ENCODE results near the gene ALDH1A1.
"Not testable (repeated sequence)": the region's sequence is repeated elsewhere in the genome, so short reads cannot be mapped to it uniquely, and the experiment has no call there.

ALDH1A1 gene

GRCh38 chr9:72946318-72946717 is 6.5 kb downstream of the ALDH1A1 start:
- no peak overlapping the region for H3K27ac ChIP-seq

GRCh38 chr9:72945391-72945790 is 7.5 kb downstream of the ALDH1A1 start:
- TF ChIP-seq ZFX (IDR thresholded peaks at IDR 0.05; ENCODE audit: borderline replicate concordance), result no peak
- no peak for TF ChIP-seq CTCF (IDR thresholded peaks at IDR 0.05)
- H3K27ac ChIP-seq, result no peak overlapping the region

More at GRCh38 chr9:72946318-72946717, 6.5 kb downstream of the ALDH1A1 start:
- TF ChIP-seq ZFX (IDR thresholded peaks at IDR 0.05; ENCODE audit: borderline replicate concordance) (no peak), CTCF (IDR thresholded peaks at IDR 0.05) (no peak)

- TF ChIP-seq CTCF (IDR thresholded peaks at IDR 0.05) (no peak), ZFX (IDR thresholded peaks at IDR 0.05; ENCODE audit: borderline replicate concordance) (no peak)
- no peak overlapping the region for H3K27ac ChIP-seq
These were observed 8.9 kb downstream of the ALDH1A1 start for GRCh38 chr9:72943844-72944462.

- no peak overlapping the region for H3K27ac ChIP-seq
- no peak for TF ChIP-seq ZFX (IDR thresholded peaks at IDR 0.05; ENCODE audit: borderline replicate concordance)
- no peak for TF ChIP-seq CTCF (IDR thresholded peaks at IDR 0.05)
These were observed 10.4 kb downstream of the ALDH1A1 start for GRCh38 chr9:72942451-72942850.

- not testable (repeated sequence) for H3K27ac ChIP-seq
These were observed 13.3 kb downstream of the ALDH1A1 start for GRCh38 chr9:72939581-72939980.

- no peak for TF ChIP-seq CTCF (IDR thresholded peaks at IDR 0.05)
These were observed 15.3 kb downstream of the ALDH1A1 start for GRCh38 chr9:72937545-72937944.

GRCh38 chr9:72936679-72937078 is 16.2 kb downstream of the ALDH1A1 start:
- no peak overlapping the region for H3K27ac ChIP-seq
- no peak for TF ChIP-seq ZFX (IDR thresholded peaks at IDR 0.05; ENCODE audit: borderline replicate concordance)
- no peak for TF ChIP-seq CTCF (IDR thresholded peaks at IDR 0.05)

More at GRCh38 chr9:72937545-72937944, 15.3 kb downstream of the ALDH1A1 start:
- no peak overlapping the region for H3K27ac ChIP-seq

- TF ChIP-seq ZFX (IDR thresholded peaks at IDR 0.05; ENCODE audit: borderline replicate concordance) (no peak), CTCF (IDR thresholded peaks at IDR 0.05) (no peak)
- H3K27ac ChIP-seq, result no peak overlapping the region
These were observed 16.6 kb downstream of the ALDH1A1 start for GRCh38 chr9:72936266-72936665.
